NCI-H748 (cell line): Measurements from ENCODE around the gene BSN.

Experiments
- DNase-seq: peaks from one replicate; lab custom pipeline; 2025; ENCODE audit not compliant: unreplicated experiment; lab: John Stamatoyannopoulos, UW

Gene BSN

GRCh38 chr3:49626101-49626581 lies 71.9 kb downstream of the BSN start:
- DNase-seq = no peak

GRCh38 chr3:49626796-49627195 lies 72.5 kb downstream of the BSN start:
- DNase-seq = no peak

GRCh38 chr3:49627634-49628033 lies 73.4 kb downstream of the BSN start:
- DNase-seq = no peak

GRCh38 chr3:49628249-49628648 lies 74.0 kb downstream of the BSN start:
- DNase-seq = no peak

GRCh38 chr3:49629451-49629850 lies 75.2 kb downstream of the BSN start:
- no peak for DNase-seq

GRCh38 chr3:49629866-49630265 lies 75.6 kb downstream of the BSN start:
- no peak for DNase-seq

- DNase-seq = no peak
These were observed 76.5 kb downstream of the BSN start for GRCh38 chr3:49630784-49631183.

- DNase-seq = no peak
These were observed 80.5 kb downstream of the BSN start for GRCh38 chr3:49634736-49635135.

GRCh38 chr3:49636883-49637609 lies 82.8 kb downstream of the BSN start:
- no peak for DNase-seq

GRCh38 chr3:49638445-49638844 lies 84.2 kb downstream of the BSN start:
- no peak for DNase-seq

- no peak for DNase-seq
These were observed 85.3 kb downstream of the BSN start for GRCh38 chr3:49639551-49639950.

- DNase-seq = no peak
These were observed 87.0 kb downstream of the BSN start for GRCh38 chr3:49641292-49641691.

GRCh38 chr3:49641921-49642707 lies 87.8 kb downstream of the BSN start:
- no peak for DNase-seq

- DNase-seq = no peak
These were observed 88.5 kb downstream of the BSN start for GRCh38 chr3:49642708-49643145.

- no peak for DNase-seq
These were observed 90.4 kb downstream of the BSN start for GRCh38 chr3:49644684-49645083.

GRCh38 chr3:49646236-49646635 lies 92.0 kb downstream of the BSN start:
- DNase-seq = no peak

- no peak for DNase-seq
These were observed 93.5 kb downstream of the BSN start for GRCh38 chr3:49647741-49648140.

GRCh38 chr3:49648354-49649019 lies 94.2 kb downstream of the BSN start:
- no peak for DNase-seq

GRCh38 chr3:49649576-49649975 lies 95.3 kb downstream of the BSN start:
- DNase-seq = no peak

GRCh38 chr3:49650177-49650576 lies 95.9 kb downstream of the BSN start:
- DNase-seq = no peak

- no peak for DNase-seq
These were observed 96.4 kb downstream of the BSN start for GRCh38 chr3:49650637-49651036.
